SK-N-SH treated with all-trans-retinoic acid at 6 μM for 48 hours (cell line): Measurements from ENCODE around the gene GIPC2.

Source experiments
- ATAC-seq: fragments of 200-7000 bp; cut with Tn5 transposase; 3 replicates; pipeline ENCODE4 v1.9.1; 2020; ENCODE audit warnings: mild to moderate bottlenecking, moderate library complexity
- ARNTL ChIP-seq: fragments of 450-650 bp; formaldehyde crosslinking; IDR thresholded peaks from 2 replicates; pipeline ENCODE4 v1.5.0; 2020; ENCODE audit warnings: low read depth, mild to moderate bottlenecking, moderate library complexity, borderline replicate concordance
- ISL1 ChIP-seq: fragments of 250-450 bp; sonication (Bioruptor Pico); IDR thresholded peaks from 2 replicates; pipeline ENCODE4 v2.1.2; 2022; ENCODE audit warnings: mild to moderate bottlenecking, moderate library complexity
- TOX ChIP-seq: fragments of 250-450 bp; sonication (Bioruptor Pico); IDR thresholded peaks from 2 replicates; pipeline ENCODE4 v1.8.0; 2021; ENCODE audit warnings: mild to moderate bottlenecking, moderate library complexity, borderline replicate concordance
- ZFP3 ChIP-seq: fragments of 250-450 bp; sonication (Bioruptor Pico); IDR thresholded peaks from 2 replicates; pipeline ENCODE4 v1.5.0; 2020; ENCODE audit warnings: mild to moderate bottlenecking, moderate library complexity
- ZFP30 ChIP-seq: fragments of 450-650 bp; formaldehyde crosslinking; IDR thresholded peaks from 2 replicates; pipeline ENCODE4 v1.5.0; 2022; ENCODE audit warnings: mild to moderate bottlenecking, moderate library complexity
- ZNF565 ChIP-seq: fragments of 450-650 bp; formaldehyde crosslinking; conservative IDR thresholded peaks from 2 replicates; pipeline ENCODE4 v1.5.0; 2020; ENCODE audit warnings: low read depth, mild to moderate bottlenecking, moderate library complexity
- ZNF70 ChIP-seq: fragments of 450-650 bp; formaldehyde crosslinking; IDR thresholded peaks from 2 replicates; pipeline ENCODE4 v1.5.0; 2020; ENCODE audit warnings: mild to moderate bottlenecking, moderate library complexity
- ZNF8 ChIP-seq: fragments of 450-650 bp; formaldehyde crosslinking; IDR thresholded peaks from 2 replicates; pipeline ENCODE4 v1.5.0; 2020; ENCODE audit warnings: mild to moderate bottlenecking, moderate library complexity
- TF ChIP-seq, protein P1 (sequence below): fragments of 250-450 bp; sonication (Bioruptor Pico); IDR thresholded peaks from 2 replicates; pipeline ENCODE4 v1.5.1; 2020; ENCODE audit warnings: low read depth, mild to moderate bottlenecking, moderate library complexity
- TF ChIP-seq, protein P2 (sequence below): fragments of 250-450 bp; sonication (Bioruptor Pico); IDR thresholded peaks from 2 replicates; pipeline ENCODE4 v1.8.0; 2020; ENCODE audit warnings: mild to moderate bottlenecking, moderate library complexity, borderline replicate concordance

GIPC2 gene

DNA sequence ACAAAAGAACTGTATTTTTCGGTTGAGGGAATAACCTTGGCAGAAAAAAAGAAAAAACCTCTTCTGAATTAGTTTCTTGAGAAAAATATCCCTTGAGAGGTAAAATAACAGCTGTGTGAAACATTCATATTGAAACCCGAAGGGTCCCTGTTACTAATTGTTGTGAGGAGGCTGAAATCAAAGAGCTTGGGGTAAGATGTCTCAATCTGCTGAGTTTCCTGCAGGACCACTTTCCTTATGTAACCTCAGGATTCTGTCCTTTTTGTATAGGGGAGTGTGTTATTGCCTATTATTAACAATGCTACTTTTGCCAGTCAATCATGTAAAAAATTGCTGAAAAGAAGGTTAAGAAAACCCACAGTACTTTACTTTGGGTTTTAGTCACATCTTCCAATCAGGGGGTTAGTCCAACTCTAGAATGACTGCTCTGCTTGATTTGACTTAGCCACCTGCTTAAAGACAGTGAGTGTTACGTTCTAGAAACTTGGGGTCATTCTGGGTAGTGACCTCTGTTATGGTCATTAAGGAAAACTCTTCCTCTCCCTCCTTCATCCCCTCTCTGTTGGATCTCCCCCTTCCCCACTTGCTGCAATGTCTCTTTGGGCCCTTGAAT lies 138.8 kb downstream of the GIPC2 start:
- ATAC-seq = no peak
- TF ChIP-seq, protein P1, sequence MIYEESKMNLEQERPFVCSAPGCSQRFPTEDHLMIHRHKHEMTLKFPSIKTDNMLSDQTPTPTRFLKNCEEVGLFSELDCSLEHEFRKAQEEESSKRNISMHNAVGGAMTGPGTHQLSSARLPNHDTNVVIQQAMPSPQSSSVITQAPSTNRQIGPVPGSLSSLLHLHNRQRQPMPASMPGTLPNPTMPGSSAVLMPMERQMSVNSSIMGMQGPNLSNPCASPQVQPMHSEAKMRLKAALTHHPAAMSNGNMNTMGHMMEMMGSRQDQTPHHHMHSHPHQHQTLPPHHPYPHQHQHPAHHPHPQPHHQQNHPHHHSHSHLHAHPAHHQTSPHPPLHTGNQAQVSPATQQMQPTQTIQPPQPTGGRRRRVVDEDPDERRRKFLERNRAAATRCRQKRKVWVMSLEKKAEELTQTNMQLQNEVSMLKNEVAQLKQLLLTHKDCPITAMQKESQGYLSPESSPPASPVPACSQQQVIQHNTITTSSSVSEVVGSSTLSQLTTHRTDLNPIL (CRISPR knock-in tag) = no peak
- TF ChIP-seq ZFP30 (CRISPR knock-in tag) (no peak), ZFP3 (CRISPR knock-in tag) (no peak), ZNF565 (CRISPR knock-in tag) (no peak), ZNF8 (no peak), TOX (CRISPR knock-in tag) (no peak), ARNTL (CRISPR knock-in tag) (no peak), ZNF70 (no peak), ISL1 (CRISPR knock-in tag) (no peak)
- TF ChIP-seq, protein P2, sequence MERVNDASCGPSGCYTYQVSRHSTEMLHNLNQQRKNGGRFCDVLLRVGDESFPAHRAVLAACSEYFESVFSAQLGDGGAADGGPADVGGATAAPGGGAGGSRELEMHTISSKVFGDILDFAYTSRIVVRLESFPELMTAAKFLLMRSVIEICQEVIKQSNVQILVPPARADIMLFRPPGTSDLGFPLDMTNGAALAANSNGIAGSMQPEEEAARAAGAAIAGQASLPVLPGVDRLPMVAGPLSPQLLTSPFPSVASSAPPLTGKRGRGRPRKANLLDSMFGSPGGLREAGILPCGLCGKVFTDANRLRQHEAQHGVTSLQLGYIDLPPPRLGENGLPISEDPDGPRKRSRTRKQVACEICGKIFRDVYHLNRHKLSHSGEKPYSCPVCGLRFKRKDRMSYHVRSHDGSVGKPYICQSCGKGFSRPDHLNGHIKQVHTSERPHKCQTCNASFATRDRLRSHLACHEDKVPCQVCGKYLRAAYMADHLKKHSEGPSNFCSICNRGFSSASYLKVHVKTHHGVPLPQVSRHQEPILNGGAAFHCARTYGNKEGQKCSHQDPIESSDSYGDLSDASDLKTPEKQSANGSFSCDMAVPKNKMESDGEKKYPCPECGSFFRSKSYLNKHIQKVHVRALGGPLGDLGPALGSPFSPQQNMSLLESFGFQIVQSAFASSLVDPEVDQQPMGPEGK (CRISPR knock-in tag) = no peak
